WTC11 (cell line): ENCODE results near the gene CDH2. TPM values are rescaled to one million over a fixed set of nuclear protein-coding genes. Genes with fewer than 3 reads are reported as not detected.

Source experiments
- ATAC-seq: fragments of 200-7000 bp; cut with Tn5 transposase; 2 replicates; pipeline ENCODE4 v1.10.0; 2021; ENCODE audit warnings: mild to moderate bottlenecking, moderate library complexity
- CTCF ChIA-PET: fragments of 300-600 bp; sonication (Branson Sonifier 250); formaldehyde crosslinking; loops from one replicate; lab custom pipeline; 2021; ENCODE audit warnings: antibody characterized with exemption; lab: Charles Lee
- POLR2A ChIA-PET: fragments of 350-600 bp; sonication (Branson Sonifier 250); formaldehyde crosslinking; loops from one replicate; lab custom pipeline; 2021; ENCODE audit warnings: antibody characterized with exemption; lab: Charles Lee
- DNase-seq: peaks from one replicate; pipeline ENCODE4 v3.0.0; 2021; ENCODE audit warnings: low spot score
- H3K27ac Mint-ChIP-seq: 2 replicates; pipeline ENCODE4 v1.8.0; 2021; ENCODE audit warnings: mixed read lengths
- H3K27me3 Mint-ChIP-seq: 2 replicates; pipeline ENCODE4 v1.8.0; 2021; ENCODE audit warnings: low read depth, mild to moderate bottlenecking, moderate library complexity, mixed read lengths
- H3K36me3 Mint-ChIP-seq: 2 replicates; pipeline ENCODE4 v1.8.0; 2021; ENCODE audit warnings: mixed read lengths
- H3K4me1 Mint-ChIP-seq: 2 replicates; pipeline ENCODE4 v1.8.0; 2022; ENCODE audit warnings: mixed read lengths
- H3K4me3 Mint-ChIP-seq: 2 replicates; pipeline ENCODE4 v1.8.0; 2021; ENCODE audit warnings: mild to moderate bottlenecking, moderate library complexity, mixed read lengths
- H3K9me3 Mint-ChIP-seq: 2 replicates; pipeline ENCODE4 v1.8.0; 2021; ENCODE audit warnings: mixed read lengths
- ELF4 ChIP-seq: sonication (generic); formaldehyde crosslinking; IDR thresholded peaks from 2 replicates; pipeline ENCODE4 v1.8.1; 2022; ENCODE audit warnings: low read depth, mild to moderate bottlenecking, moderate library complexity, missing genetic modification reagents
- ESRRA ChIP-seq: sonication (generic); formaldehyde crosslinking; IDR thresholded peaks from 2 replicates; pipeline ENCODE4 v1.8.1; 2022; ENCODE audit warnings: mild to moderate bottlenecking, missing genetic modification reagents, borderline replicate concordance
- ETV6 ChIP-seq: sonication (generic); formaldehyde crosslinking; IDR thresholded peaks from 2 replicates; pipeline ENCODE4 v1.8.1; 2022; ENCODE audit warnings: mild to moderate bottlenecking, missing genetic modification reagents
- NFATC4 ChIP-seq: fragments of 250-450 bp; sonication (Bioruptor Pico); IDR thresholded peaks from 2 replicates; pipeline ENCODE4 v1.9.0; 2021; ENCODE audit warnings: mild to moderate bottlenecking
- NFE2L1 ChIP-seq: sonication (generic); formaldehyde crosslinking; IDR thresholded peaks from 2 replicates; pipeline ENCODE4 v1.8.1; 2023; ENCODE audit warnings: missing genetic modification reagents
- SMAD3 ChIP-seq: sonication (generic); formaldehyde crosslinking; IDR thresholded peaks from 2 replicates; pipeline ENCODE4 v1.8.0; 2022; ENCODE audit warnings: missing genetic modification reagents, mild to moderate bottlenecking, borderline replicate concordance
- SP1 ChIP-seq: sonication (generic); formaldehyde crosslinking; conservative IDR thresholded peaks from 2 replicates; pipeline ENCODE4 v1.8.1; 2022; ENCODE audit warnings: missing genetic modification reagents
- TCF7 ChIP-seq: sonication (generic); formaldehyde crosslinking; IDR thresholded peaks from 2 replicates; pipeline ENCODE4 v1.8.0; 2022; ENCODE audit warnings: mild to moderate bottlenecking, low read depth, missing genetic modification reagents, moderate library complexity
- ZNF232 ChIP-seq: sonication (generic); formaldehyde crosslinking; IDR thresholded peaks from 2 replicates; pipeline ENCODE4 v1.8.0; 2022; ENCODE audit warnings: mild to moderate bottlenecking, missing genetic modification reagents
- total RNA-seq: library from RNA; stranded (reverse); gene quantifications from 3 replicates; pipeline ENCODE4 v1.2.3, GENCODE V29; 2021
- TF ChIP-seq, protein P1 (sequence below): sonication (generic); formaldehyde crosslinking; IDR thresholded peaks from 2 replicates; pipeline ENCODE4 v1.8.1; 2022; ENCODE audit warnings: mild to moderate bottlenecking, moderate library complexity, missing genetic modification reagents
- TF ChIP-seq, protein P2 (sequence below): fragments of 250-450 bp; sonication (Bioruptor Pico); IDR thresholded peaks from 2 replicates; pipeline ENCODE4 v1.8.0; 2021; ENCODE audit warnings: mild to moderate bottlenecking
- TF ChIP-seq, protein P3 (sequence below): sonication (generic); formaldehyde crosslinking; IDR thresholded peaks from 2 replicates; pipeline ENCODE4 v1.8.1; 2023; ENCODE audit warnings: mild to moderate bottlenecking, moderate library complexity, missing genetic modification reagents
- TF ChIP-seq, protein P4 (sequence below): fragments of 250-450 bp; sonication (Bioruptor Pico); IDR thresholded peaks from 2 replicates; pipeline ENCODE4 v1.9.0; 2021; ENCODE audit warnings: moderate library complexity, mild to moderate bottlenecking, inconsistent platforms, borderline replicate concordance
- TF ChIP-seq, protein P5 (sequence below): sonication (generic); formaldehyde crosslinking; IDR thresholded peaks from 2 replicates; pipeline ENCODE4 v1.8.0; 2022; ENCODE audit warnings: mild to moderate bottlenecking, missing genetic modification reagents
- TF ChIP-seq, protein P6 (sequence below): sonication (generic); formaldehyde crosslinking; IDR thresholded peaks from 2 replicates; pipeline ENCODE4 v1.8.1; 2023; ENCODE audit warnings: mild to moderate bottlenecking, missing genetic modification reagents, borderline replicate concordance

Gene CDH2
- total RNA-seq, 1 experiment from 2014 or later, result 17.3 TPM

DNA sequence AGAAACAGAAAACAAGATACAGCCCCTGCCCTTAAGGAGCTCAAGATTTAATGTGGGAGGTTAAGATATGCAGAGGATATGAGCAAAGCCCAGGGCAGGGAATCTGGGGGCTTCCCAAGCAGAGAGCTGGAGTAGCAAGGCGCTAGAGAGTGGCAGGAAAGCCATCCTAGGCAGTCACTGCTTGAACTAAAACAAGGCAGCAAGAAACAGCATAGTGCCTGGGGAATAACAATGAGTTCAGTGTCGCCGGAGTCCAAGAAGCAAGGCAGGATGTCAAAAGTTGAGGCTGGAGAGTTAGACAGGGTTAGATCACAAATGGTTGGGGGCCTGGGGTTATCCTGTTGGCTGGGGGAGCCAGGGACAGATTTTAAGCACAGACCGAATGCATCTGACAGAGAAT lies 24.6 kb downstream of the CDH2 start (continued):
- no peak for TF ChIP-seq NFE2L1
- TF ChIP-seq, protein P1, sequence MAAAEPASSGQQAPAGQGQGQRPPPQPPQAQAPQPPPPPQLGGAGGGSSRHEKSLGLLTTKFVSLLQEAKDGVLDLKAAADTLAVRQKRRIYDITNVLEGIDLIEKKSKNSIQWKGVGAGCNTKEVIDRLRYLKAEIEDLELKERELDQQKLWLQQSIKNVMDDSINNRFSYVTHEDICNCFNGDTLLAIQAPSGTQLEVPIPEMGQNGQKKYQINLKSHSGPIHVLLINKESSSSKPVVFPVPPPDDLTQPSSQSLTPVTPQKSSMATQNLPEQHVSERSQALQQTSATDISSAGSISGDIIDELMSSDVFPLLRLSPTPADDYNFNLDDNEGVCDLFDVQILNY (CRISPR knock-in tag), result no peak
- TF ChIP-seq, all 79 proteins: peak for 0

DNA sequence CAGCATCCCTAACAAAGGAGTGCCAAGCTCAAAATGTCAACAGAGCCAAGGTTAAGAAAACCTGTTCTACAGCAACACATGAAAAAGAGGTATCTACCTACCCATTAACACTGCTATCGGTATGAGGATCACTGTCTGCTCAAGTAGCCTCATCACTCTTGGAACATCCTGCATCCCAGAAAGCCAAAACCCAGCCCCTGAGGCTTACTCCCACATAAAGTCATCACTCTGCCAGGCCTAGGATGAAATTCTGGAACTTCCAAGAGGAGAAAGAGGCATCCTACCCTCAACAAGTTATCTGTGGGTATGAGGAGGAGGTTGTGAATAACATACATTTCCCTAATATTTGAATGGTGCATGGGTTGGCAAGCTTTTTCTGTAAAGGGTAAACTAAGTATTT lies 25.5 kb downstream of the CDH2 start:
- no peak overlapping the region for H3K4me3 Mint-ChIP-seq
- H3K27me3 Mint-ChIP-seq, result no peaks in the 10 kb centered on the region; the same call in none of the 2 replicates
- H3K36me3 Mint-ChIP-seq, result no peaks in the 10 kb centered on the region
- no peaks in the 10 kb centered on the region for H3K9me3 Mint-ChIP-seq
- TF ChIP-seq ESRRA (no peak), ELF4 (no peak), SMAD3 (CRISPR knock-in tag) (no peak)
- TF ChIP-seq, all 79 proteins: peak for 0
- DNase-seq, result no peak
- ChIA-PET POLR2A (no interaction called here), CTCF (no interaction called here)
- Mint-ChIP-seq H3K4me1 (peaks cover 46% of the 10 kb centered on the region), H3K27ac (no peak overlapping the region)
- ATAC-seq, result no peak

DNA sequence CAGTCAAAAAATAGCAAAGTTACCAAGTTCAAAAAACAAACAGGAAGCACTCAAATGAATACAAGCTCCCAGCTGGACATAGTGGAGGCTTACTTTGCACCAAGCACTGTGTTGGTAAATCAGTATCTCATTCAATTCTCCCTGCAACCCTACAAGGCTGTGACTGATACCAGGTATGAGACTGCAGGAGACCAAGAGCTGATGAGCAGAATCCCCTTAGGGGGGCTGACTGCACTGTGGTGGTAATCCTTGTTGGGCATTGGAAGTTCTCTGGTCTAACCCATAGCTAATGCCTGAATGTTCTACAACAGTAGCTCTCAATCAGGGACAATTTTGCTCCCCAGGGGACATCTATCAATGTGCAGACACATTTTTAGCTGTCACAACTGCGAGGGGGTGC lies 26.0 kb downstream of the CDH2 start:
- no peak for ATAC-seq
- ChIA-PET CTCF (no interaction called here), POLR2A (no interaction called here)
- no peak for DNase-seq
- Mint-ChIP-seq H3K27me3 (no peaks in the 10 kb centered on the region; the same call in none of the 2 replicates), H3K4me3 (no peak overlapping the region), H3K9me3 (no peaks in the 10 kb centered on the region), H3K4me1 (peaks cover 50% of the 10 kb centered on the region), H3K27ac (no peak overlapping the region), H3K36me3 (no peaks in the 10 kb centered on the region)
- TF ChIP-seq, protein P2, sequence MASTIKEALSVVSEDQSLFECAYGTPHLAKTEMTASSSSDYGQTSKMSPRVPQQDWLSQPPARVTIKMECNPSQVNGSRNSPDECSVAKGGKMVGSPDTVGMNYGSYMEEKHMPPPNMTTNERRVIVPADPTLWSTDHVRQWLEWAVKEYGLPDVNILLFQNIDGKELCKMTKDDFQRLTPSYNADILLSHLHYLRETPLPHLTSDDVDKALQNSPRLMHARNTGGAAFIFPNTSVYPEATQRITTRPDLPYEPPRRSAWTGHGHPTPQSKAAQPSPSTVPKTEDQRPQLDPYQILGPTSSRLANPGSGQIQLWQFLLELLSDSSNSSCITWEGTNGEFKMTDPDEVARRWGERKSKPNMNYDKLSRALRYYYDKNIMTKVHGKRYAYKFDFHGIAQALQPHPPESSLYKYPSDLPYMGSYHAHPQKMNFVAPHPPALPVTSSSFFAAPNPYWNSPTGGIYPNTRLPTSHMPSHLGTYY (CRISPR knock-in tag), result no peak
- TF ChIP-seq, protein P3, sequence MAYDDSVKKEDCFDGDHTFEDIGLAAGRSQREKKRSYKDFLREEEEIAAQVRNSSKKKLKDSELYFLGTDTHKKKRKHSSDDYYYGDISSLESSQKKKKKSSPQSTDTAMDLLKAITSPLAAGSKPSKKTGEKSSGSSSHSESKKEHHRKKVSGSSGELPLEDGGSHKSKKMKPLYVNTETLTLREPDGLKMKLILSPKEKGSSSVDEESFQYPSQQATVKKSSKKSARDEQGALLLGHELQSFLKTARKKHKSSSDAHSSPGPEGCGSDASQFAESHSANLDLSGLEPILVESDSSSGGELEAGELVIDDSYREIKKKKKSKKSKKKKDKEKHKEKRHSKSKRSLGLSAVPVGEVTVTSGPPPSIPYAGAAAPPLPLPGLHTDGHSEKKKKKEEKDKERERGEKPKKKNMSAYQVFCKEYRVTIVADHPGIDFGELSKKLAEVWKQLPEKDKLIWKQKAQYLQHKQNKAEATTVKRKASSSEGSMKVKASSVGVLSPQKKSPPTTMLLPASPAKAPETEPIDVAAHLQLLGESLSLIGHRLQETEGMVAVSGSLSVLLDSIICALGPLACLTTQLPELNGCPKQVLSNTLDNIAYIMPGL, result no peak
- TF ChIP-seq SP1 (CRISPR knock-in tag) (no peak), ETV6 (no peak), NFATC4 (no peak), ZNF232 (no peak), TCF7 (CRISPR knock-in tag) (no peak)
- TF ChIP-seq, protein P4, sequence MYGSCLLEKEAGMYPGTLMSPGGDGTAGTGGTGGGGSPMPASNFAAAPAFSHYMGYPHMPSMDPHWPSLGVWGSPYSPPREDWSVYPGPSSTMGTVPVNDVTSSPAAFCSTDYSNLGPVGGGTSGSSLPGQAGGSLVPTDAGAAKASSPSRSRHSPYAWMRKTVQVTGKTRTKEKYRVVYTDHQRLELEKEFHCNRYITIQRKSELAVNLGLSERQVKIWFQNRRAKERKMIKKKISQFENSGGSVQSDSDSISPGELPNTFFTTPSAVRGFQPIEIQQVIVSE (CRISPR knock-in tag), result no peak
- TF ChIP-seq, protein P5, sequence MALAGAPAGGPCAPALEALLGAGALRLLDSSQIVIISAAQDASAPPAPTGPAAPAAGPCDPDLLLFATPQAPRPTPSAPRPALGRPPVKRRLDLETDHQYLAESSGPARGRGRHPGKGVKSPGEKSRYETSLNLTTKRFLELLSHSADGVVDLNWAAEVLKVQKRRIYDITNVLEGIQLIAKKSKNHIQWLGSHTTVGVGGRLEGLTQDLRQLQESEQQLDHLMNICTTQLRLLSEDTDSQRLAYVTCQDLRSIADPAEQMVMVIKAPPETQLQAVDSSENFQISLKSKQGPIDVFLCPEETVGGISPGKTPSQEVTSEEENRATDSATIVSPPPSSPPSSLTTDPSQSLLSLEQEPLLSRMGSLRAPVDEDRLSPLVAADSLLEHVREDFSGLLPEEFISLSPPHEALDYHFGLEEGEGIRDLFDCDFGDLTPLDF (CRISPR knock-in tag), result no peak
- TF ChIP-seq, protein P6, sequence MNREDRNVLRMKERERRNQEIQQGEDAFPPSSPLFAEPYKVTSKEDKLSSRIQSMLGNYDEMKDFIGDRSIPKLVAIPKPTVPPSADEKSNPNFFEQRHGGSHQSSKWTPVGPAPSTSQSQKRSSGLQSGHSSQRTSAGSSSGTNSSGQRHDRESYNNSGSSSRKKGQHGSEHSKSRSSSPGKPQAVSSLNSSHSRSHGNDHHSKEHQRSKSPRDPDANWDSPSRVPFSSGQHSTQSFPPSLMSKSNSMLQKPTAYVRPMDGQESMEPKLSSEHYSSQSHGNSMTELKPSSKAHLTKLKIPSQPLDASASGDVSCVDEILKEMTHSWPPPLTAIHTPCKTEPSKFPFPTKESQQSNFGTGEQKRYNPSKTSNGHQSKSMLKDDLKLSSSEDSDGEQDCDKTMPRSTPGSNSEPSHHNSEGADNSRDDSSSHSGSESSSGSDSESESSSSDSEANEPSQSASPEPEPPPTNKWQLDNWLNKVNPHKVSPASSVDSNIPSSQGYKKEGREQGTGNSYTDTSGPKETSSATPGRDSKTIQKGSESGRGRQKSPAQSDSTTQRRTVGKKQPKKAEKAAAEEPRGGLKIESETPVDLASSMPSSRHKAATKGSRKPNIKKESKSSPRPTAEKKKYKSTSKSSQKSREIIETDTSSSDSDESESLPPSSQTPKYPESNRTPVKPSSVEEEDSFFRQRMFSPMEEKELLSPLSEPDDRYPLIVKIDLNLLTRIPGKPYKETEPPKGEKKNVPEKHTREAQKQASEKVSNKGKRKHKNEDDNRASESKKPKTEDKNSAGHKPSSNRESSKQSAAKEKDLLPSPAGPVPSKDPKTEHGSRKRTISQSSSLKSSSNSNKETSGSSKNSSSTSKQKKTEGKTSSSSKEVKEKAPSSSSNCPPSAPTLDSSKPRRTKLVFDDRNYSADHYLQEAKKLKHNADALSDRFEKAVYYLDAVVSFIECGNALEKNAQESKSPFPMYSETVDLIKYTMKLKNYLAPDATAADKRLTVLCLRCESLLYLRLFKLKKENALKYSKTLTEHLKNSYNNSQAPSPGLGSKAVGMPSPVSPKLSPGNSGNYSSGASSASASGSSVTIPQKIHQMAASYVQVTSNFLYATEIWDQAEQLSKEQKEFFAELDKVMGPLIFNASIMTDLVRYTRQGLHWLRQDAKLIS, result no peak
